ENCODE data around the gene C1orf21.
"Not testable (repeated sequence)": the region's sequence is repeated elsewhere in the genome, so short reads cannot be mapped to it uniquely, and the experiment has no call there.

Gene C1orf21

GRCh38 chr1:184597650-184598357 is 211.0 kb downstream of the C1orf21 start:
- DNase-seq (ENCODE audit: low read depth in 3 of 3): no peak

- DNase-seq (ENCODE audit: low read depth in 3 of 3): no peak
Observed at GRCh38 chr1:184598403-184599193, 211.8 kb downstream of the C1orf21 start.

- no peak for DNase-seq (ENCODE audit: low read depth in 3 of 3)
Observed at GRCh38 chr1:184604152-184604900, 217.5 kb downstream of the C1orf21 start.

- no peak for DNase-seq (ENCODE audit: low read depth in 3 of 3)
Observed at GRCh38 chr1:184605941-184606340, 219.1 kb downstream of the C1orf21 start.

DNA sequence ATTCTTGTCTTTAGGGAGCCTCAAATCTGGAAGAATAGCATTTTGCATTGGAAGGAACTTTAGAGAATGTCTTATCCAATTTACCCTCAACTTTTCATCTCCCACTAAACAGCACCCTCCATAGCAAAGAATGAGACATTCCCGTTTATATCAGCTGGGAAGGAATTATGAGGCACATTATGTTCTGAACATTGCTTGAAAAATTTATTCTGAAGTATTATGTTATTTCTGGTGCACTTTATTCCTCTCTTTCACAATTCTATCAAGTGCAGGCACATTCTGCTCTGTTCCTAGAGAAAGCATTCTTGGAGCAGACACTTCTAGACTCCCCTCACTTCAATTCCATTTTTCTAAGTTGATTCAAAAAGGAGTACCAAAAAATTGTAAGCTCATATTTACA is 220.0 kb downstream of the C1orf21 start:
- no peak for DNase-seq (ENCODE audit: low read depth in 3 of 3)

DNA sequence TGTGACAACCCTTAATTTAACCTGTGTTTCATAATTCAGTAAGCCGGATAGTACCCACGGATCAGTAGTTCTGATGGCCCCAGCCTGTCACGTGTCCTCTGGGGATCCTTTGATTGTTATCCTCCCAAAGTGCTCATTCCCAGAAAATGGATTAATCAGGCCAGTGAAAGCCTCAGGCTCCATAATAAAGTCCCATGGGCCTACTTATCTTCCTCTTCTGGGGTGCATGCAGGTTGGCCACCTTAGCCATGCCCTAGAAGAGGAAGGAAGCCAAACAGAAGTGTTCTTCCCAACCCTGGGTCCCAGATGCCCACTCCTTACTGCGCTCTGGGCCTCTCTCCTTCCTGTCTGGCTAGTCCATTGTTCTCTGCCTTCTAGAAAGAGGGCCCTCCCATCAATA is 221.8 kb downstream of the C1orf21 start:
- no peak for DNase-seq (ENCODE audit: low read depth in 3 of 3)

GRCh38 chr1:184608990-184609389 is 222.2 kb downstream of the C1orf21 start:
- DNase-seq (ENCODE audit: low read depth in 3 of 3): no peak

- no peak for DNase-seq (ENCODE audit: low read depth in 3 of 3)
Observed at GRCh38 chr1:184610876-184611595, 224.2 kb downstream of the C1orf21 start.

- DNase-seq (ENCODE audit: low read depth in 3 of 3): not testable (repeated sequence)
Observed at GRCh38 chr1:184612229-184612628, 225.4 kb downstream of the C1orf21 start.

DNA sequence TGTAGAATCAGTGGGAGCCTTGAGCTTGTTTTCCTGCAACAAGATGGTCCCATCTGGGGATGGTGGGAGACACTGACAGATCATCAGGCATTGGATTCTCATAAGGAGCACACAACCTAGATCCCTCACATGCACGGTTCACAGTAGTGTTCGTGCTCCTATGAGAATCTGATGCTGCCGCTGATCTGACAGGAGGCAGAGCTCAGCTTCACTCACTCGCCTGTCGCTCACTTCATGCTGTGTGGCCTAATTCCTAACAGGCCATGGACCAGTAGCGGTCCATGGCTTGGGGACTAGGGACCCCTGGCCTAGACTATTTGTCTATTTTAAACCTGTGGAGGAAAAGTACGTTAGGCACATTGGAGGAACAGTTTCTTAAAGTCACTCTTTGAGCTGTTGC is 227.8 kb downstream of the C1orf21 start:
- DNase-seq (ENCODE audit: low read depth in 3 of 3): no peak

GRCh38 chr1:184615301-184615700 is 228.5 kb downstream of the C1orf21 start:
- no peak for DNase-seq (ENCODE audit: low read depth in 3 of 3)

DNA sequence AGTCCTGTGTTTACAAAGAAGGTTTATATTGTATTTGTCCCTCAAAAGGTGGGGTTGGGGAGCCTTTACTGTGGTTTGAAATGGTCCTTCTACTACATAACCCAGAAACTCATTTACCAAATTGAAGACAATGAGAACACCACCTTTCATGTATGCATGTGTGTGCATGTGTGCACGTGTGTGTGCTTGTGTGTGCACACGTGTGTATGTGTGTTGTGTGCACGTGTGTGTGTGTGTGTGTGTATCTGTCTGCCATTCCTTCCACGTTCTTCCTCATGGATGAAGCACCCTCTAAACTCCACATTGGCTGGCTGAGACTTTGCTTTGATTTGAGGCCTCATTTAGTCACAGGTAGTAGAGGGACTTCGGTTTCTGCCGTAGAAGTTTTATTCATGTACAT is 229.7 kb downstream of the C1orf21 start:
- no peak for DNase-seq (ENCODE audit: low read depth in 3 of 3)

- no peak for DNase-seq (ENCODE audit: low read depth in 3 of 3)
Observed at GRCh38 chr1:184617433-184618029, 230.7 kb downstream of the C1orf21 start.

- DNase-seq (ENCODE audit: low read depth in 3 of 3): no peak
Observed at GRCh38 chr1:184618851-184619250, 232.0 kb downstream of the C1orf21 start.

DNA sequence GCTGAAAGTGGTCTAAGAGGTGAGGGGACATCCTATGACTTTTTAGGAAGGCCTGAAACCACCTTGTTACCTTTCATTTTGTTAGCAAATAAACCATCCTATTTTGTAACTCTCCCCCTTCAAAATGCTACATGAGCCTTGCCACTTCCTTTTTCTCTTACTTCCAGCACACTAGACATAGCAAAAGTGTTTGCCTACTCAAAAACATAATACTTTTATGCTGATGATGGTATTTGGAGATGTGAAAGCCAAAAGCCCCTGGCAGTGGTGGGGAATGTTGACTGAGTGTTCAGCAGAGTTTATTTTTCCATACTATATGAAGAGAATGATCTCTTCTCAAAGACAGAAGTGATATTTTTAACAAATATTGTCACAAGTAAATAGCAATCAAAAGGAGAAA is 233.6 kb downstream of the C1orf21 start:
- no peak for DNase-seq (ENCODE audit: low read depth in 3 of 3)

- no peak for DNase-seq (ENCODE audit: low read depth in 3 of 3)
Observed at GRCh38 chr1:184621260-184621659, 234.4 kb downstream of the C1orf21 start.

GRCh38 chr1:184622136-184622823 is 235.5 kb downstream of the C1orf21 start:
- no peak for DNase-seq (ENCODE audit: low read depth in 3 of 3)

- no peak for DNase-seq (ENCODE audit: low read depth in 3 of 3)
Observed at GRCh38 chr1:184623404-184623803, 236.6 kb downstream of the C1orf21 start.

GRCh38 chr1:184624051-184624450 is 237.2 kb downstream of the C1orf21 start:
- DNase-seq (ENCODE audit: low read depth in 3 of 3): no peak

DNA sequence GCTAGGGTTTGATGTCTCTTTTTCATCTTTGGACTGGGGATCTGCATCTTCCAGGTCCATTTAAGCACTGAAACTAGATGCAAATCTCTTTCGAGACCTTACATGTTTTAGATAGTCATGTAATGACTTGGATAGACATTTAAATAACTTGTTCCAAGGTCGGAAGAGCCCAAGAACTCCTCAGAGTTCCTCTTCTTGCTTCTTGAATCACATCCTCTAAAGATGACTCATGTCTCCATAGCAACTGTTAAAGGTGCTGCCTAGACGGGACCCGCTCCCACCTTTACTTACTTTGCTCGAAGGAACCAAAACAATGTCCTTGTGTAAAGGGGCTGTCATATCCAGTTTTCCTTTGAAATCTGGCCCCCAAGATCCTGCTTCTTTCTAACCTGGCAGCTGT is 237.8 kb downstream of the C1orf21 start:
- no peak for DNase-seq (ENCODE audit: low read depth in 3 of 3)

- no peak for DNase-seq (ENCODE audit: low read depth in 3 of 3)
Observed at GRCh38 chr1:184625271-184625670, 238.4 kb downstream of the C1orf21 start.

Measured in stimulated activated CD4-positive, alpha-beta T cell treated with anti-CD3 and anti-CD28 coated beads, TNF-alpha, amount 100 ng/mL, for 48 hours (primary cell).